Bone marrow (tissue), 2 donors: ENCODE measurements around the gene CALCB.
"Not testable (repeated sequence)": the region's sequence is repeated elsewhere in the genome, so short reads cannot be mapped to it uniquely, and the experiment has no call there.

Source experiments
- DNase-seq, 2 donors: peaks; one replicate each; lab custom pipeline; 2025; lab: John Stamatoyannopoulos, UW

Gene CALCB

GRCh38 chr11:15073361-15074205 lies at the start of gene CALCB:
CALCB (plus strand) TSS chr11:15073593; CDS start chr11:15074719, 1,126 bp downstream.
- no peak for DNase-seq

GRCh38 chr11:15027011-15027410 lies 46.4 kb upstream of the CALCB start:
- no peak for DNase-seq

- DNase-seq, result no peak
Measured at GRCh38 chr11:15027956-15028355, 45.4 kb upstream of the CALCB start.

- no peak for DNase-seq
Measured at GRCh38 chr11:15028379-15028778, 45.0 kb upstream of the CALCB start.

- DNase-seq, result not testable (repeated sequence)
Measured at GRCh38 chr11:15031945-15032344, 41.4 kb upstream of the CALCB start.

GRCh38 chr11:15034687-15035267 lies 38.6 kb upstream of the CALCB start:
- DNase-seq, result no peak

- DNase-seq, result no peak
Measured at GRCh38 chr11:15035283-15035682, 38.1 kb upstream of the CALCB start.

- DNase-seq, result no peak
Measured at GRCh38 chr11:15038963-15039362, 34.4 kb upstream of the CALCB start.

- DNase-seq, result no peak
Measured at GRCh38 chr11:15045209-15045608, 28.2 kb upstream of the CALCB start.

GRCh38 chr11:15045891-15046290 lies 27.5 kb upstream of the CALCB start:
- no peak for DNase-seq

- DNase-seq, result not testable (repeated sequence)
Measured at GRCh38 chr11:15046673-15047072, 26.7 kb upstream of the CALCB start.

- no peak for DNase-seq
Measured at GRCh38 chr11:15048616-15049015, 24.8 kb upstream of the CALCB start.

- DNase-seq, result no peak
Measured at GRCh38 chr11:15053191-15053685, 20.2 kb upstream of the CALCB start.

GRCh38 chr11:15055620-15056356 lies 17.6 kb upstream of the CALCB start:
- DNase-seq, result no peak

- DNase-seq, result no peak
Measured at GRCh38 chr11:15057329-15057728, 16.1 kb upstream of the CALCB start.

- DNase-seq, result no peak
Measured at GRCh38 chr11:15059132-15059915, 14.1 kb upstream of the CALCB start.

- DNase-seq, result no peak
Measured at GRCh38 chr11:15062599-15062998, 10.8 kb upstream of the CALCB start.

- DNase-seq, result not testable (repeated sequence)
Measured at GRCh38 chr11:15069751-15070150, 3.6 kb upstream of the CALCB start.

- DNase-seq, result no peak
Measured at GRCh38 chr11:15071556-15072255, 1.7 kb upstream of the CALCB start.

- DNase-seq, result no peak
Measured at GRCh38 chr11:15072551-15073143, 746 bp upstream of the CALCB start.
